Measurements from ENCODE around the gene FHIT. TPM values are rescaled to one million over a fixed set of nuclear protein-coding genes. Genes with fewer than 3 reads are reported as not detected.

The FHIT gene
- total and polyA plus RNA-seq, 2 experiments from 2014 or later, result 0.22 to 0.90 TPM

- Histone ChIP-seq H3K27ac (no peak overlapping the region), H3K4me1 (ENCODE audit: insufficient read depth) (no peaks in the 10 kb centered on the region), H2AFZ (no peak overlapping the region), H3K27me3 (replicated peaks; ENCODE audit: insufficient read depth) (no peaks in the 10 kb centered on the region), H3K4me2 (ENCODE audit: unreplicated experiment) (no peak overlapping the region), H3K9ac (no peak overlapping the region), H3K9me2 (ENCODE audit: insufficient read depth) (no peaks in the 10 kb centered on the region), H3K4me3 (no peak overlapping the region), H3K79me2 (ENCODE audit: insufficient read depth) (no peaks in the 10 kb centered on the region), H3K36me3 (ENCODE audit: low read depth) (no peaks in the 10 kb centered on the region), H3F3A (ENCODE audit: insufficient read depth) (no peaks in the 10 kb centered on the region), H3K9me3 (ENCODE audit: low read depth) (no peaks in the 10 kb centered on the region), H4K20me1 (ENCODE audit: insufficient read depth) (no peaks in the 10 kb centered on the region)
- TF ChIP-seq EZH2phosphoT487 (IDR thresholded peaks at IDR 0.05; ENCODE audit: insufficient read depth, low read depth) (no peak), EZH2 (IDR thresholded peaks at IDR 0.05; ENCODE audit: insufficient read depth, poor library complexity, severe bottlenecking) (no peak)
- in situ Hi-C loops (cut with MboI), result no loop called here
- no peak for DNase-seq
Measured at GRCh38 chr3:60085649-60086048, 1165.6 kb downstream of the FHIT start.

DNA sequence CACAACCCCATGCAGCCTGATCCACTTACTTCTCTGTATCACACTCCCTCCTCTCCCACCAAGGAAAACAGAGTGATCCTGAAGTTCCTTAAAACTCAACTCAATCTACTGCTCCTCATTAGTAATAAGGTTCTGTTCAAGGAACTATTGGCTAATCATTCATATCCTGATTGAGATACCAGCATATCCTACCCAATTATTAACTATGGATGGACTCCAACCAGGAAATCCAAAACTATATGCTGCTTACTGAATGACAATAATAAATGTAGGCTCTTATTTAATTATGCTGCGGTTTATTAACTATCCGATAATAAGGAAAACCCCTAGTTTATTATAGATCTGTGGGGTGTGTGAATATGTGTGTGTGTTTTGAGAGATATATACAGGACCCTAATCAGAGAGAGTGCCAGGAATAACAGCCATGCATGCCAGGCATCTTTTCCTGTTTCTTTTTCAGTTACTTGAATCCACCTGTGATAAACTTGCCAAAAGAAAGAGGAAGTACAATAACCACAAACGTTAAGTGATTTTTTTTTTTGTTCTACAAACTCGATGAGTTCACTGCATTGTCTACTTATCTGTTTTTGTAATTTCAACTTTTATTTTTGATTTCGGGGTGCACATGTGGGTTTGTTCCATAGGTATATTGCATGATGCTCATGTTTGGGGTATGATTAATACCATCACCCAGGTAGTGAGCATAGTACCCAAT, 1169.7 kb downstream of the FHIT start:
- in situ Hi-C loops (cut with MboI), result no loop called here
- Histone ChIP-seq H3K4me1 (ENCODE audit: insufficient read depth) (no peaks in the 10 kb centered on the region), H2AFZ (no peak overlapping the region), H3K9ac (no peak overlapping the region), H3K27me3 (replicated peaks; ENCODE audit: insufficient read depth) (no peaks in the 10 kb centered on the region), H3K4me2 (ENCODE audit: unreplicated experiment) (no peak overlapping the region), H3K9me3 (ENCODE audit: low read depth) (no peaks in the 10 kb centered on the region), H4K20me1 (ENCODE audit: insufficient read depth) (no peaks in the 10 kb centered on the region), H3F3A (ENCODE audit: insufficient read depth) (no peaks in the 10 kb centered on the region), H3K4me3 (no peak overlapping the region), H3K27ac (no peak overlapping the region), H3K9me2 (ENCODE audit: insufficient read depth) (no peaks in the 10 kb centered on the region), H3K36me3 (ENCODE audit: low read depth) (no peaks in the 10 kb centered on the region), H3K79me2 (ENCODE audit: insufficient read depth) (no peaks in the 10 kb centered on the region)
- TF ChIP-seq EZH2phosphoT487 (IDR thresholded peaks at IDR 0.05; ENCODE audit: insufficient read depth, low read depth), result no peak
- no peak for TF ChIP-seq EZH2 (IDR thresholded peaks at IDR 0.05; ENCODE audit: insufficient read depth, poor library complexity, severe bottlenecking)
- no peak for DNase-seq
- WGBS, 2 experiments (ENCODE audit: low coverage in 1 of 2, low lambda C conversion rate in 2 of 2, missing lambda C conversion rate in 2 of 2), result 65 to 74% methylated on average over 5 of the region's 5 CpGs

GRCh38 chr3:60080648-60081047, 1170.6 kb downstream of the FHIT start:
- Histone ChIP-seq H3K9me2 (ENCODE audit: insufficient read depth) (no peaks in the 10 kb centered on the region), H3K4me1 (ENCODE audit: insufficient read depth) (no peaks in the 10 kb centered on the region), H3K4me2 (ENCODE audit: unreplicated experiment) (no peak overlapping the region), H3F3A (ENCODE audit: insufficient read depth) (no peaks in the 10 kb centered on the region), H3K79me2 (ENCODE audit: insufficient read depth) (no peaks in the 10 kb centered on the region), H3K27ac (no peak overlapping the region), H3K27me3 (replicated peaks; ENCODE audit: insufficient read depth) (no peaks in the 10 kb centered on the region), H3K9ac (no peak overlapping the region), H3K9me3 (ENCODE audit: low read depth) (peaks cover 3% of the 10 kb centered on the region), H3K4me3 (no peak overlapping the region), H4K20me1 (ENCODE audit: insufficient read depth) (no peaks in the 10 kb centered on the region), H3K36me3 (ENCODE audit: low read depth) (no peaks in the 10 kb centered on the region), H2AFZ (no peak overlapping the region)
- TF ChIP-seq EZH2phosphoT487 (IDR thresholded peaks at IDR 0.05; ENCODE audit: insufficient read depth, low read depth), result no peak
- in situ Hi-C loops (cut with MboI), result no loop called here
- WGBS, 2 experiments (ENCODE audit: low coverage in 1 of 2, low lambda C conversion rate in 2 of 2, missing lambda C conversion rate in 2 of 2), result 54 to 56% methylated on average over 1 of the region's 1 CpG
- DNase-seq, result peak; percentile 16

DNA sequence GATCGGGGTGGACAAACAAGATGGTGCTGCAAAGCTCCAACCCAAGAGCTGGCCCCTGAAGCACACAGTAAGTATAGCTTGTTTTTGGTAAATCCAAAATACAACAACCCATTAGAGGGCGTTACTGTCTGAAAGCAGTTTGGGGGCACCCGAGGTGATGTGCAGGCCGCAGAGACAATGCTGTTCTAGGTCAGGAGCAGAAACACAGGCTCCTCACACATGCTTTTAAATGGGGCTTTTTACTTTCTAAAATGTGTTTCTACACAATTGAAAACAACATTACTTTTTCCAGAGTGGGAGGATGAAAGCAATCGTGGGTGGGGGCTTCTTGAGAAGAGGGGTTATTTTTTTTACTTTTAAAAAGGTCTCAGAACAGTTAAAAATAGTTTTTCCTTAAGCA, 1172.2 kb downstream of the FHIT start:
- Histone ChIP-seq H3K4me2 (ENCODE audit: unreplicated experiment) (no peak overlapping the region), H4K20me1 (ENCODE audit: insufficient read depth) (no peaks in the 10 kb centered on the region), H2AFZ (no peak overlapping the region), H3K79me2 (ENCODE audit: insufficient read depth) (no peaks in the 10 kb centered on the region), H3K4me3 (no peak overlapping the region), H3F3A (ENCODE audit: insufficient read depth) (no peaks in the 10 kb centered on the region), H3K36me3 (ENCODE audit: low read depth) (no peaks in the 10 kb centered on the region), H3K27me3 (replicated peaks; ENCODE audit: insufficient read depth) (no peaks in the 10 kb centered on the region), H3K9me2 (ENCODE audit: insufficient read depth) (no peaks in the 10 kb centered on the region), H3K9me3 (ENCODE audit: low read depth) (peaks cover 3% of the 10 kb centered on the region), H3K9ac (no peak overlapping the region), H3K4me1 (ENCODE audit: insufficient read depth) (no peaks in the 10 kb centered on the region), H3K27ac (no peak overlapping the region)
- WGBS, 2 experiments (ENCODE audit: low coverage in 1 of 2, low lambda C conversion rate in 2 of 2, missing lambda C conversion rate in 2 of 2), result 27 to 30% methylated on average over 5 of the region's 5 CpGs
- no peak for TF ChIP-seq EZH2phosphoT487 (IDR thresholded peaks at IDR 0.05; ENCODE audit: insufficient read depth, low read depth)
- TF ChIP-seq EZH2 (IDR thresholded peaks at IDR 0.05; ENCODE audit: insufficient read depth, poor library complexity, severe bottlenecking), result no peak
- in situ Hi-C loops (cut with MboI), result no loop called here
- no peak for DNase-seq

DNA sequence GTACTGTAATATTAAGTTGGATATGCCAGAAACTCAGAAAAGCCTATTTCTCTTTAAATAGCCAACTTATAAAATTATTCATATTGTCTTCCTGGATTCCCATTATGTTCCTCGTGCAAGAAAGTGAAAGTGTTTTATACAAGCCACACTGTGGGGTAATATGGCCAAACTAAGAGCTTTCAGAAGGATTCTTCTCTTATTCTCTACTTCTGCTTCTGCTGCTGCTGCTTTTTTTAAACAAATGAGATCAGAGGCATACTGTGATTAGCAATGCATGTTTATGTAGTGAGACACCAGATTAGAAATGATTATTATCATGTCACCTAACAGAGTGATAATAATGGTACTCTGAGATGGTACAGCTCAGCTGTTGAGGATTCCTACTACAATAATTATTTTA, 1174.9 kb downstream of the FHIT start:
- WGBS, 2 experiments (ENCODE audit: low coverage in 1 of 2, low lambda C conversion rate in 2 of 2, missing lambda C conversion rate in 2 of 2), result 0 to 5% methylated on average over 1 of the region's 1 CpG
- H3K4me3 ChIP-seq, result peak overlapping the region; percentile 38
- no peak overlapping the region for H3K27ac ChIP-seq
- peak overlapping the region; percentile 6 for H3K4me2 ChIP-seq (ENCODE audit: unreplicated experiment)
- H3K9ac ChIP-seq, result peak overlapping the region; percentile 21; the same call in 1 of the 2 replicates
- peaks cover 3% of the 10 kb centered on the region for H3K9me3 ChIP-seq (ENCODE audit: low read depth)
- H2AFZ ChIP-seq, result peak overlapping the region; percentile 29
- no peaks in the 10 kb centered on the region for H4K20me1 ChIP-seq (ENCODE audit: insufficient read depth)
- H3K4me1 ChIP-seq (ENCODE audit: insufficient read depth), result no peaks in the 10 kb centered on the region
- no peaks in the 10 kb centered on the region for H3F3A ChIP-seq (ENCODE audit: insufficient read depth)
- H3K36me3 ChIP-seq (ENCODE audit: low read depth), result no peaks in the 10 kb centered on the region
- no peaks in the 10 kb centered on the region for H3K9me2 ChIP-seq (ENCODE audit: insufficient read depth)
- no peaks in the 10 kb centered on the region for H3K27me3 ChIP-seq (replicated peaks; ENCODE audit: insufficient read depth)
- peak; percentile 16 for DNase-seq
- in situ Hi-C loops (cut with MboI), result no loop called here
- H3K79me2 ChIP-seq (ENCODE audit: insufficient read depth), result no peaks in the 10 kb centered on the region
- no peak for TF ChIP-seq EZH2 (IDR thresholded peaks at IDR 0.05; ENCODE audit: insufficient read depth, poor library complexity, severe bottlenecking)
- TF ChIP-seq EZH2phosphoT487 (IDR thresholded peaks at IDR 0.05; ENCODE audit: insufficient read depth, low read depth), result no peak

Measured in GM23248 (cell line).